Peyer's patch (tissue), 4 donors: ENCODE measurements around the gene ISL1.

ENCODE experiments used
- CTCF ChIP-seq, 6 experiments: fragments of 450-650 bp in 4 of 6; fragments of 200-600 bp in 2 of 6; sonication (generic) in 1 of 6; IDR thresholded peaks; one replicate each; pipeline ENCODE4 v1.5.1; 2017 to 2019; ENCODE audit warnings: antibody characterized with exemption in 6 of 6, mild to moderate bottlenecking in 3 of 6, moderate library complexity in 1 of 6
- POLR2A ChIP-seq, 2 donors: fragments of 450-650 bp; IDR thresholded peaks; one replicate each; pipeline ENCODE4 v1.5.1; 2017; ENCODE audit warnings: antibody characterized with exemption in 2 of 2, mild to moderate bottlenecking in 2 of 2, moderate library complexity in 2 of 2

DNA sequence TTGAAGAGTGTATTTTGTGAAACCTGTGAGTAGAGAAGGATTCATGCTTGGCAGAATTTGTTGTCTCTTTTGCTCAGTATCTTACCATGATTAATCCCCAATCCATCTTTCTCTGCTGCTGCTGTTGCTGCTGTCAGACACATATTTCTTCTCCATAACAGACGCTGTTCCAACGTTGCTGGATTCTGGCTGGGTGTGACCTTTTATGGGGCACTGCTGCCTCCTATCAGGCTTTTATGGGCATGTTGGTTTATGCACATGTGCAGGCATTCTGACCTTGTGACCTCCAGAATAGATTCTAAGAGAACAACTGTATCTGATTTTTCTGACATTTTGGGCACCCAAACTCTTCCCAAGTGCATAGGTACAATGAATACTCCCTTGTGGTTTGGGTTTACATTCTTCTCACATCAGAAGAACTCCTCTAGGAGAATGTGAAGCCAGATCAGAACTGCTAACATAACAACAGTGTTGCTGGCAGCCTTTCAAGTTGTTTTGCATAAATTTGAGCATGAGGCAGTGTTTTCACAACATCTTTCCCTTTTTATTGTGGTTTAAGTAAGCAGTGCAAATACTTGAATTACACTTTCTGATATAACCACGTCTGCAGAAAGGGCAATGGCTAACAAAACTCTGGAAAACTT lies 9.2 kb upstream of the ISL1 start:
- TF ChIP-seq CTCF (IDR thresholded peaks at IDR 0.05) (peak in 1 of 6 experiments; percentile 7), POLR2A (IDR thresholded peaks at IDR 0.05) (no peak)
